GM12878 (cell line): ENCODE measurements around the gene CNTN2. TPM values are rescaled to one million over a fixed set of nuclear protein-coding genes. Genes with fewer than 3 reads are reported as not detected.

Source experiments
- ATAC-seq: fragments of 200-7000 bp; cut with Tn5 transposase; 3 replicates; pipeline ENCODE4 v1.9.1; 2020; ENCODE audit warnings: mild to moderate bottlenecking, moderate library complexity
- BruUV-seq: library from RNA; stranded (reverse); fragments of 400-500 nt; replicated peaks from 2 replicates; lab custom pipeline; 2021; lab: Mats Ljungman, UMichigan
- CTCF ChIA-PET: fragments of 300-600 bp; sonication (Branson Sonifier 250); formaldehyde crosslinking; extraction: SDS; loops from one replicate; lab custom pipeline; 2021; ENCODE audit warnings: inconsistent platforms; lab: Yijun Ruan, JAX
- POLR2A ChIA-PET: fragments of 350-600 bp; formaldehyde crosslinking; extraction: SDS; loops from one replicate; lab custom pipeline; 2021; ENCODE audit warnings: inconsistent platforms; lab: Charles Lee
- RAD21 ChIA-PET: fragments of 300-600 bp; sonication (Branson Sonifier 250); formaldehyde crosslinking; loops from one replicate; lab custom pipeline; 2023; ENCODE audit warnings: antibody characterized with exemption; ENCODE audit not compliant: unreplicated experiment; lab: Charles Lee
- SMC1A ChIA-PET: fragments of 300-600 bp; sonication (Branson Sonifier 250); formaldehyde crosslinking; loops from one replicate; lab custom pipeline; 2023; ENCODE audit not compliant: unreplicated experiment, uncharacterized antibody; lab: Charles Lee
- DNase-seq: peaks from one replicate; pipeline ENCODE4 v3.0.0-alpha.2; 2011; ENCODE audit warnings: low read depth, low spot score
- FAIRE-seq: peaks from 3 replicates; lab custom pipeline; 2011; peaks lifted over from hg19 to GRCh38; lab: Jason Lieb, UNC
- H2AFZ ChIP-seq: 2 replicates; pipeline ENCODE4 v1.6.0; 2011; ENCODE audit warnings: low read depth, low read length, control low read depth; ENCODE audit not compliant: control insufficient read depth
- H3K27ac ChIP-seq: 2 replicates; pipeline ENCODE4 v1.5.1; 2011; ENCODE audit warnings: control low read depth; ENCODE audit not compliant: control insufficient read depth, insufficient read depth
- H3K27me3 ChIP-seq, 2 experiments: replicated peaks in 1 of 2; 2 replicates each; pipeline versions ENCODE4 v1.6.0 to v1.6.1; 2011; ENCODE audit warnings: low read length in 1 of 2; ENCODE audit not compliant: control insufficient read depth in 2 of 2, insufficient read depth in 2 of 2
- H3K36me3 ChIP-seq, 2 experiments: 2 replicates each; pipeline ENCODE4 v1.5.1; 2011; ENCODE audit warnings: low read length in 1 of 2; ENCODE audit not compliant: control insufficient read depth in 2 of 2, insufficient read depth in 2 of 2
- H3K4me1 ChIP-seq: 2 replicates; pipeline ENCODE4 v1.6.1; 2011; ENCODE audit warnings: mild to moderate bottlenecking, low read length, moderate library complexity, mixed read lengths; ENCODE audit not compliant: control insufficient read depth, insufficient read depth
- H3K4me2 ChIP-seq: 2 replicates; pipeline ENCODE4 v1.6.0; 2011; ENCODE audit warnings: control low read depth; ENCODE audit not compliant: control insufficient read depth, insufficient read depth
- H3K4me3 ChIP-seq: fragments of 200-600 bp; sonication (generic); 2 replicates; pipeline ENCODE4 v1.5.1; 2016
- H3K79me2 ChIP-seq: 2 replicates; pipeline ENCODE4 v1.6.0; 2011; ENCODE audit warnings: low read length; ENCODE audit not compliant: control insufficient read depth, insufficient read depth
- H3K9ac ChIP-seq: 2 replicates; pipeline ENCODE4 v1.8.0; 2011; ENCODE audit warnings: low read length, control low read depth, mixed read lengths; ENCODE audit not compliant: control insufficient read depth, insufficient read depth
- H3K9me3 ChIP-seq: replicated peaks from 3 replicates; pipeline ENCODE4 v1.5.1; 2011; ENCODE audit warnings: mild to moderate bottlenecking, low read length; ENCODE audit not compliant: control insufficient read depth, insufficient read depth
- H4K20me1 ChIP-seq: 2 replicates; pipeline ENCODE4 v1.6.0; 2011; ENCODE audit not compliant: control insufficient read depth, insufficient read depth
- CBFB ChIP-seq: IDR thresholded peaks from 2 replicates; pipeline ENCODE4 v1.6.1; 2016; ENCODE audit warnings: antibody characterized with exemption, low read depth
- CEBPZ ChIP-seq: fragments of 150-350 bp; IDR thresholded peaks from 2 replicates; pipeline ENCODE4 v1.6.1; 2016; ENCODE audit warnings: low read depth, low read length
- EP300 ChIP-seq, 2 experiments: fragments of 150-350 bp in 1 of 2; IDR thresholded peaks; 2 replicates each; pipeline ENCODE4 v1.6.1; 2011 to 2012; ENCODE audit warnings: low read depth in 2 of 2, low read length in 2 of 2, borderline replicate concordance in 1 of 2, improper control_type of control experiment in 1 of 2, inconsistent platforms in 1 of 2; ENCODE audit not compliant: control insufficient read depth in 1 of 2
- HDGF ChIP-seq: fragments of 450-650 bp; IDR thresholded peaks from 2 replicates; pipeline ENCODE4 v1.6.1; 2016; ENCODE audit warnings: antibody characterized with exemption
- HSF1 ChIP-seq: fragments of 150-350 bp; IDR thresholded peaks from 2 replicates; pipeline ENCODE4 v1.6.1; 2014; ENCODE audit warnings: mild to moderate bottlenecking, low read depth, low read length
- MEF2A ChIP-seq: IDR thresholded peaks from 2 replicates; pipeline ENCODE4 v1.6.1; 2011; ENCODE audit warnings: low read depth, mild to moderate bottlenecking, low read length, moderate library complexity; ENCODE audit not compliant: insufficient read depth
- NFXL1 ChIP-seq: fragments of 450-650 bp; IDR thresholded peaks from 2 replicates; pipeline ENCODE4 v1.6.1; 2017; ENCODE audit warnings: antibody characterized with exemption, mild to moderate bottlenecking, borderline replicate concordance
- PRDM15 ChIP-seq: fragments of 450-650 bp; formaldehyde crosslinking; IDR thresholded peaks from 2 replicates; pipeline ENCODE4 v1.4.0; 2020; ENCODE audit warnings: mild to moderate bottlenecking, moderate library complexity
- RUNX3 ChIP-seq: IDR thresholded peaks from 2 replicates; pipeline ENCODE4 v1.6.1; 2012; ENCODE audit warnings: low read length, inconsistent platforms
- SMARCA5 ChIP-seq: fragments of 450-650 bp; IDR thresholded peaks from 2 replicates; pipeline ENCODE4 v1.6.1; 2017; ENCODE audit warnings: mild to moderate bottlenecking
- TCF7 ChIP-seq: IDR thresholded peaks from 2 replicates; pipeline ENCODE4 v1.6.1; 2014; ENCODE audit warnings: antibody characterized with exemption, borderline replicate concordance
- WGBS: methylation state at CpG from one replicate; pipeline ENCODE4 v1.1.6; 2016; ENCODE audit warnings: low lambda C conversion rate; ENCODE audit not compliant: insufficient replicate concordance, insufficient coverage; ENCODE audit errors: missing lambda C conversion rate; 5-methylcytosine and 5-hydroxymethylcytosine counted together
- in situ Hi-C: fragments of 300-500 bp; cut with MboI; formaldehyde crosslinking; loops from 9 replicates; pipeline ENCODE4 v1.14.3; 2018; ENCODE audit warnings: mixed read lengths
- intact Hi-C: fragments of 100-400 bp; cut with micrococcal nuclease; formaldehyde crosslinking; loops from one replicate; pipeline ENCODE4 v1.14.2; 2022; ENCODE audit not compliant: unreplicated experiment
- polyA plus RNA-seq, 11 experiments: library from polyadenylated mRNA; depleted of rRNA in 4 of 11; unstranded in 6 of 11; stranded (reverse) in 5 of 11; fragments of >200 nt; fragmentation: Nextera tagmentation in 4 of 11; fragmentation: Illumina TruSeq in 1 of 11; extraction: Ambion mirVana in 4 of 11; extraction: Trizol in 1 of 11; gene quantifications; 1 replicate in 1 of 11; 2 replicates in 10 of 11; pipeline versions ENCODE4 v1.2.1 to v1.2.3, GENCODE V29; 2011 to 2016; ENCODE audit warnings: inconsistent platforms in 2 of 11, missing spikeins in 2 of 11, low read depth in 1 of 11
- total RNA-seq, 4 experiments: library from RNA; depleted of rRNA in 3 of 4; stranded (reverse); fragments of >200 nt in 3 of 4; fragmentation: Illumina TruSeq in 1 of 4; extraction: Trizol in 1 of 4; gene quantifications; 2 replicates each; pipeline versions ENCODE4 v1.2.1 to v1.2.3, GENCODE V29; 2013 to 2021

Gene CNTN2
- total and polyA plus RNA-seq, 10 of the 15 experiments (the other 5 are each of a cell fraction or from before 2014, with no cell fraction given), result 0.03 TPM; not detected in 9

- TF ChIP-seq PRDM15 (CRISPR knock-in tag), result no peak
- no peak for TF ChIP-seq MEF2A
- no peak for TF ChIP-seq CBFB
- TF ChIP-seq HDGF, result no peak
These were observed 26.9 kb upstream of the CNTN2 start (continued) for GRCh38 chr1:205016075-205016474.

- Histone ChIP-seq H3K9ac (no peak overlapping the region), H3K79me2 (no peaks in the 10 kb centered on the region), H3K4me3 (no peak overlapping the region), H3K4me2 (no peak overlapping the region), H3K27me3 (peaks cover 0 to 20% of the 10 kb centered on the region in 2 experiments; a peak in 3 of 4 replicates), H3K36me3 (no peaks in the 10 kb centered on the region), H2AFZ (no peak overlapping the region)
- 44% methylated on average over 13 of the region's 13 CpGs for WGBS
- no peak for FAIRE-seq
- BruUV-seq, result no TSS peak
- CTCF ChIA-PET, result no interaction called here
- POLR2A ChIA-PET, result no interaction called here
- no peak for TF ChIP-seq RUNX3
- no peak for TF ChIP-seq SMARCA5
- TF ChIP-seq EP300 (IDR thresholded peaks at IDR 0.05; ENCODE audit: borderline replicate concordance in 1 of 2, control insufficient read depth in 1 of 2, low read depth in 2 of 2, low read length in 2 of 2), result no peak
- no peak for TF ChIP-seq TCF7
- no peak for TF ChIP-seq NFXL1
- no peak for TF ChIP-seq CEBPZ
- no peak for TF ChIP-seq HSF1
- TF ChIP-seq, all 136 proteins: peak for 0
- Histone ChIP-seq H4K20me1 (no peaks in the 10 kb centered on the region), H3K27ac (no peak overlapping the region), H3K4me1 (no peaks in the 10 kb centered on the region), H3K9me3 (no peaks in the 10 kb centered on the region)
- RAD21 ChIA-PET, result no interaction called here
- no peak for DNase-seq
- SMC1A ChIA-PET, result no interaction called here
- ATAC-seq, result no peak
- in situ Hi-C loops, result no loop called here
- intact Hi-C loops, result no loop called here
These were observed 26.4 kb upstream of the CNTN2 start for GRCh38 chr1:205016584-205016983.
